Suprapubic skin (tissue), 3 donors: ENCODE measurements around the gene IRX1.

Experiments used
- CTCF ChIP-seq, 2 donors: fragments of 200-600 bp in 1 of 2; fragments of 450-650 bp in 1 of 2; sonication (generic) in 1 of 2; IDR thresholded peaks; one replicate each; pipeline ENCODE4 v1.5.1; 2016 to 2019; ENCODE audit warnings: antibody characterized with exemption in 2 of 2, mild to moderate bottlenecking in 1 of 2, moderate library complexity in 1 of 2
- POLR2AphosphoS5 ChIP-seq, 3 donors: sonication (generic); formaldehyde crosslinking; IDR thresholded peaks; one replicate each; pipeline ENCODE4 v1.6.1; 2017; ENCODE audit warnings: antibody characterized with exemption in 3 of 3

- TF ChIP-seq CTCF (IDR thresholded peaks at IDR 0.05) (no peak), POLR2AphosphoS5 (IDR thresholded peaks at IDR 0.05) (no peak)
Observed at GRCh38 chr5:3598769-3599211, 3.2 kb downstream of the IRX1 start.
